HG03558 (cell line): Measurements from ENCODE around the gene SRPK2.
"Not testable (repeated sequence)": the region's sequence is repeated elsewhere in the genome, so short reads cannot be mapped to it uniquely, and the experiment has no call there.

ENCODE experiments used
- ATAC-seq: cut with Tn5 transposase; IDR thresholded peaks from one replicate; pipeline ENCODE4 v1.9.1; 2021; ENCODE audit warnings: moderate number of reproducible peaks; ENCODE audit not compliant: unreplicated experiment; ENCODE audit errors: extremely low read depth

Gene SRPK2

GRCh38 chr7:105232829-105233291, 155.9 kb downstream of the SRPK2 start:
- not testable (repeated sequence) for ATAC-seq

- no peak for ATAC-seq
Observed at GRCh38 chr7:105230486-105230885, 158.2 kb downstream of the SRPK2 start.

DNA sequence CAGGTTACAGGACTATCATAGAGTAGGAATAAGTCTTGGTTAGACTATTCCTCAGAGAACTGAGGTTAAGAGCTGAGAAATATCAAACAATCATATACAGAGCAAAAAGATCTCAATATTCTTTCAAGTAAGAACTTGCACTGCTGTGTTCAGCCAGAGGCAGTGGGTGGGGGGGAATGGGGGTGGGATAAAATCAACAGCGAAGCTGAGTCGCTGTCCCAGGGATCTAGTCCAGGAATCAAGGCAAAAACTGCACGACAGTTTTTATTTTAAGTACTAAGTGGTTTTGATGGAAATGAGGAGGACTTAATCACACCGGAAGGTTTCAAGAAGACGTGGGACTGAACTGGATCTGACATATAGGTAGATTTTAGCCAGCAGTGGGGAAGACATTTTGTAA, 159.1 kb downstream of the SRPK2 start:
- no peak for ATAC-seq

- ATAC-seq: no peak
Observed at GRCh38 chr7:105228555-105228954, 160.2 kb downstream of the SRPK2 start.

GRCh38 chr7:105227391-105227790, 161.3 kb downstream of the SRPK2 start:
- no peak for ATAC-seq

DNA sequence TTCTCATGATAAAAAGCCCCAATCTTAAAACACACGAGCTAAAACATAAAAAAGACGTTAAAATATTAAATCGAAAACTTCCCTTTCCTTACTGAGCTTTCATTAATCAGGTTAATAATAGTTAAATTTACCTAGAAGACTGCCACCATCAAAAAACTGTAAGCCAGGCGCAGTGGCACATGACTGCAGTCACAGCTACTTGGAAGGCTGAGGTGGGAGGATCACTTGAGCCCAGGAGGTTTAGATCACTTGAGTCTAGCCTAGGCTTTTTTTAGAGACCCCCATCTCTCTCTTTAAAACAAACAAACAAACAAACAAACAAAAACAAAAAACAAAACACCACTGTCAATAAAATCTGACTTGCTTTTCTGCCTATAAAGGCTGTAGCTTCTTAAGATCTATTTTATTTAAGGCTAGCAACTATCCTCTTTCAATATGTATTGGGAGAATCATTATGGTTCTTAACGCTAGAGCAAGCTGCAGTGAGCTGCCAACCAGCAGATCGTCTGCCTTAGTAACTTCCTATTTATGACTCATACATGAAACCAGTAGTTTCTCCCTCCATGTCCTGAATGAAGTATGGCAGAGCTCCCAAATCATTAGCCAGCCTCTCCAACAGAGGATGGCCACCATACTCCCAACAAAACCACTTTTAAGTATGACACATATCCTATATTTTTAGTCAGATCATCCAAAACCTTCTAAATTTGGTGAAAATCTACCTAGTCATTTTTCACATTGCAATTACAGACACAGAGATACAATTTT, 163.7 kb downstream of the SRPK2 start:
- no peak for ATAC-seq

DNA sequence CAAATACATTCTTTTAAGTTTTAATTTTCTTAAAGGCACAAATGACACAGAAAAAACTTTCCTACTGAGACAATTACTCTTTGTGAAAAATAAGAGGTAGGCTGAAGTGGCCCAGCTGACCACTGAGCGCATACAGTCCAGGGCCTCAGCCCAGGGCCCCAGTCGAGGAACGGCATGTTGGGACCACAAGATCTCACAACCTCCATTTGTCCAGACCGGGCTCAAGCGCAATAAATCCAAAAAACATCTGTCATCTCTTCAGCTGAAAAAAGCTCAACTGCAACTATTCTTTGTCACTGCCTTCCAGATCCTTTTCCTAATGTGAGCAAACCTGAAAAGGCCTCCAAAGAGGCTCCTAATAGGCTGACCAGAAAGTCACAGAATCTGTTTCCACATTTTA, 165.8 kb downstream of the SRPK2 start:
- no peak for ATAC-seq

- no peak for ATAC-seq
Observed at GRCh38 chr7:105219771-105220160, 169.0 kb downstream of the SRPK2 start.

DNA sequence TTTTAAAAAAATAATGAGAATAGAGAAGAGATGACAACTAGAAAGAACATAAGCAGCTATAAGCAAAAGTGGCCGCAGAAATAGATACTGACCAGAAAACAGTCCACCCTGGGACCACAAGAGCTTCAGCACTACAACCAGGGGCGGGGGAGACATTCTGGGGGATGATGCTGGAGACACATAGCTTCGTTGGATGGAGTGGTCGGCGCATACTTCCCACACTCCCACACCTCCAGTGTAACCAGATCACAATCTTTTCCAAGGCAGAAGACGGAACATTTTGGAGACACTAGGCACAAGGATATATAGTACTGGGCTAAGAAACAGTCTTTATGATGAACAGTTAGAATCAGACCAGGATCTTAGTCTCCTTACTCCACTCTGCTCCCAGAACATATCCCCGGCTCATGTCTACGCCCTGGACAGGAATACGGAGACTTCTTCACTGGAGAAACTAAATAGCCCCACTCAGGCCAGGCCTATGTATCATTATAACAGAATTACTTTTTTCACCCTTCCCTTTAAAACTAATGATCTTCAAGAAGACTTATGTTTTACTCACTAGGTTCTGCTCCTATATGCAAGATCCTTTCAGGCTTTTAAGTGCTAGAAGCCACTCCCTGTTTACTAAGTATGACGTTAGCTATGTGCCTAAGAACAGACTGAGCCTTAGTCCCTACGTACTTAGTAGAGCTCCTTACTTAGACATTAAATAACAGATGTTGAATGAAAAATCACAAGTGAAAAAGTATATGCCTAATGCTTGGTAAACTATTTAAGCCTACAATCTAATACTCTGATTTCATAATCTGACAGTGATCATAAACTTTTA, 169.6 kb downstream of the SRPK2 start:
- no peak for ATAC-seq

- ATAC-seq: no peak
Observed at GRCh38 chr7:105218215-105218614, 170.5 kb downstream of the SRPK2 start.

DNA sequence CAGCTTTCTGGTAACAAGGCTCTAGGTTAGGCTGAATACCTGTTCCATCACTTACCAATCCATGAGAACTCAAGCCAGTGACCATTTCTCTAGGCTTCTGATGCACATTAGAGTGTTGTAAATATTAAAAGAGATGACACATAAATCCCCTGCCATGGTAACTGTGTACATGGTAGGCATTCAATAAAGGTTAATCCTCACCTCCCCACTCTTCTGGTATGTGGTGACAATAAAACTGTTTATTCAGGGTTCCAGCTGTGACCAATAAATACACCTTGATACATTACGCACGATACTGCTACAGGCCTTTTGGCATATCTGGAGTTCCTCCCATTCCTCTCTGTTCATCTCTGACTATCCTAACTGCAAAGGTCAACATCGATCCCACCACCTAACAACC, 171.9 kb downstream of the SRPK2 start:
- ATAC-seq: no peak

DNA sequence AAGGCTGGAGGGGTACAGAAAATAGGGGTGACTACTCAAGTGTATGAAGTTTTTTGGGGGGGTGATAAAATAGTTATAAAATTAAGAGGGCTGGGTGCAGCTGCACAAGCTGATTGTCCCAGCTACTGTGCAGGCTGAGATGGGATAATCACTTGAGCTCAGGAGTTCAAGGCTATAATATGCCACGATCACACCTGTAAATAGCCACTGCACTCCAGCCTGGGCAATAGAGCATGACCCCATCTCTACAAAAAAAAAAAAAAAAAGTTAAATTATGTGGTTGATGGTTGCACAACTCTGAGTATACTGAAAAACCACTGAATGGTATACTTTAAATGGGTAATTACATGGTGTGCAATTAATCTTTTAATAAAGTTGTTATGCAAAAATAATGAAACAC, 172.9 kb downstream of the SRPK2 start:
- no peak for ATAC-seq

DNA sequence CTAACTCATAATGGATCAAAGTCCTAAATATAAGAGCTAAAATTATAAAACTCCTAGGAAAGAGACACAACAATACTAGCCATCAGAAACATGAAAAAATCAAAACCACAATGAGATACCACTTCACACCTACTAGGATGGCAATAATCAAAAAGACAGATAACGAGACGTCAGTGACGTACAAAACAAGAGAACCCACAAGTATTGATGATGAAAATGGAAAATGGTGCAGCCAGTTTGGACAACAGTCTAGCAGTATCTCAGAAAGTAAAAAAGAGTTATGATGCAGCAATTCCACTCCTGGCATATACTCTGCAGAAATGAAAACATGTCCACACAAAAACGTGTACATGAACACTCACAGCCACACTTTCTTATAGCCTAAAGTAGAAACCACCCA, 173.5 kb downstream of the SRPK2 start:
- no peak for ATAC-seq

- ATAC-seq: no peak
Observed at GRCh38 chr7:105213611-105214010, 175.1 kb downstream of the SRPK2 start.

DNA sequence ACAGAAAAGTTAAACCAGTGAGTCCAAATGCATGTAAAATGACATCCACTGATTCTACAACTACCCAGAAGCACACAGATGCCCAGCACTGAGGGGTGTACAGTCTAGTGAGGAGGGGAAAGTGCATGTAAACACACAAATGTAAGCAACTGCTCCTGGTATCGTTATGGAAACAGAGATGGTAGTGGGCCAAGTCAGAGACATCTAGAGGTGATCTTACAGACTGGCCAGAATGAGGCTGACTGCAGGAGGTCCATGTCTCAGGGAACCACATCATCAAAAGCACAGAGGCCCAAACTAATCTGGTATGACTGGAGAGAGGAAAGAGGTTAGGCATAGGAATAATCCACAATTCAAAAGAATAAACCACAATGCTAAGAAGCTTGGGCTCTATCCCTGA, 176.5 kb downstream of the SRPK2 start:
- no peak for ATAC-seq

DNA sequence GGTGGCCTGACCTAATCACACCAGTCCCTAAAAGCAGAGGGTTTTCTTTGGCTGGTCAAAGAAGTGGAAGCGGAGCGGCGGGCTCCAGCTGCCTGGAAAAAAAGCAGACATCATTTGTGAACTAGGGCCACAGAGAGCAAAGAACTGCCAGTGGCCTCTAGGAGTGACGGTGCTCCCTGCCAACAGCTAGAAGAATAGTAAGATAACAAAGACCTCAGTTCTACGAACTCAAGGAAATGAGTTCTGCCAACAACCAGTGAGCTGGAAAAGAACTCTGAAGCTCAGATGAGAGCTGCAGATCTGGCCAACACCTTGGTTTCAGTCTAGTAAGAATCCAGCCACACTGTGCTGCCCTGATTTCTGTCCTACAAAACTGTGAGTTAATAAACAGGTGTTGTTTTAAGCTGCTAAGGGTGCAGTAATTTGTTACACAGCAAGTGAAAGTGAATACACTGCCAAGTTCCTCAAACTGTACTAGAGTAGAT, 178.0 kb downstream of the SRPK2 start:
- ATAC-seq: no peak

DNA sequence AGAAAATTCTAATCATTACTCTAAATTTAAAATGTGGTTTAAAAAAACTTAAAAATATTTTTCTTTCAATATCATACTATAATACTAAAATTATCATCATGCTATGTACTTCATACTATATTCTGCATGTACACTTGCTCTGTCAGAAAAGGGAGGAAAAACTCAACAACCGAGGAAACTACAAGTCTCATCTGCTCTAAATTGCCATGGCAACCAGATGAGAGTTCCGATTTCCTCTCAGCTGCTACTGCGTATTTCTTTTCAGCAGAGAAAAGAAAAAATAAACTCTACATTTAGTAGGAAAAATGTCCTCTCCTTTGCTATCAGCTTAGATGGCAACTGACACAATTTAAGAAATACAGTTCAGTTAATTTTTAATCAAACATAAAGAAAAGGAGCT, 178.9 kb downstream of the SRPK2 start:
- no peak for ATAC-seq

DNA sequence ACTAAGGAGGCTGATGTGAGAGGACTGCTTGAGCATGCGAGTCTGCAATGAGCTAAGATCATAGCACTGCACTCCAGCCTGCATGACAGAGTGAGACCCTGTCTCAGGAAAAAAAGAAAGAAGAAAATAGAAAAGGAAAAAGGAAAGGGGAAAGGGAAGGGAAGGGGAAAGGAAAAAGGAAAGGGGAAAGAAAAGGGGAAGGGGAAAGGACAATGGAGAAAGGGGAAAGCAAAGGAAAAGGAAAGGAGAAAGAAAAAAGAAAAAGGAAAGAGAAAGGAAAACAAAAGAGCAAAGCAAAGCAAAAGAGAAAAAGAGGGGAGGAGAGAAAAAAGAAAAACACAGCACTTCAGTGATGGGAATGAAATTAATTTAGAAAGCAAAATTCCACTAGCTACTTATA, 179.3 kb downstream of the SRPK2 start:
- no peak for ATAC-seq

DNA sequence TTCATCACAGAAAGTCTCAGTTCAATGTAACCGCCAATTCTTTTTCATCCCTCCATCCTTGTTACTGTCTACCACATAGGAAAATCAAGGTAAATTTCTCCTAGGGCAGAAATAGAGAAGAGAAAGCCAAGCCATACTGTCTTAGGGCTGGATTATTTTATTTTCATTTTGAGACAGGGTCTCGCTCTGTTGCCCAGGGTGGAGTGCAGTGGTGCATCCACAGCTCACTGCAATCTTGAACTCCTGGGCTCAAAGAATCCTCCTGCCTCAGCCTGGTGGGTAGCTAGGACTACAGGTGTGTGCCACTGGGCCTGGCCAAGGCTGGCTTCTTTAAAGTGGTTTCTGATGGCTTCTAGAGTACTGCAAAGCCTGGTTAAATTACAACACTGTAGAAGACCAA, 181.7 kb downstream of the SRPK2 start:
- ATAC-seq: no peak

DNA sequence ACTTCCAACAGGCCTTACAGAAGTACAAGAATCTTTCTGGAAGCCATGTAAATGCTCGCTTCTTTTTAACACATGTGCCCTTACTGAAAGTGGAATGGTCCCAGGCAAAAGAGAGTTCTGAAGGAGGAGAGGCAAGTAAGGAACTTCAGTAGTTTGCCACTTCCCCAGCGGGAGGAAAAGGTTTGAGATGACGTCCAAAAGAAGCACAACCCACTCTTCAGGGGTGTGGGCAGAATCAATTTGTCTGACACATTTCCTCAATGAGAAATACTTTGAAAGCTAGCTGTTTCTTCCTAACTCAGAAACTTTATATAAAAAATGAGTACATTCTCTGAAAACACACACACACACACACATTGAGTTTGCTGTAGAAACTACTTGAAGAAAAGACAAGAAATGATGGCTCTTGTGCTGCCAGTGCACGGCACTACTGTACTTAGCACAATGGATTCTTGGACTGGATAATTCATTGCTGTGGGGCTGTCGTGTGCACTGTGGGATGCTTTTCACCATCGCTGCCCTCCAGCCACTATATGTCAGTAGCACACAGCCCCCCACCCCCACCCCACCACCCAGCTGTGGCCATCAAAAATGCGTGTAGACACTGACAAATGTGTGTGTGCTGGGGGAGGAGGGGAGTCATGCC, 183.0 kb downstream of the SRPK2 start:
- no peak for ATAC-seq

DNA sequence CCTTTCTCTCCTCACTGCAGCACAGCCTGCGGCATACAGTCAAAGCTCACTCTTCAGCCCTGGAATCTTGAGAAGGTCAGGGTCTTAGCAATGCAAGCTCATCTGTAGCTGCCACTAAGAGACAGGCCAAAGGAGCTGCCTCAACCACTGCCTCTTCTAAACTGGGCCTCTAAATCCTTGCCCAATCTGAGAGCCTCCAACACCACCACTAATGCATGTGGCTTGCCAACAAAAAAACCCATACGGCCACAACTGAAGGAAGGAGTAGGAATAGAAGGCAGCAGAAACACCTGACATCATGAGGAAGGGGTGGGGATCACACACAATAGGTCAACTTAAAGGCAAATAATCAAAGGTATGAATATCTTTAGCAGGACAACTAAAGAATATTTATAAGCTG, 183.8 kb downstream of the SRPK2 start:
- no peak for ATAC-seq
